ENCODE measurements around the gene TSPEAR.
"Not testable (repeated sequence)": the region's sequence is repeated elsewhere in the genome, so short reads cannot be mapped to it uniquely, and the experiment has no call there.

The TSPEAR gene

DNA sequence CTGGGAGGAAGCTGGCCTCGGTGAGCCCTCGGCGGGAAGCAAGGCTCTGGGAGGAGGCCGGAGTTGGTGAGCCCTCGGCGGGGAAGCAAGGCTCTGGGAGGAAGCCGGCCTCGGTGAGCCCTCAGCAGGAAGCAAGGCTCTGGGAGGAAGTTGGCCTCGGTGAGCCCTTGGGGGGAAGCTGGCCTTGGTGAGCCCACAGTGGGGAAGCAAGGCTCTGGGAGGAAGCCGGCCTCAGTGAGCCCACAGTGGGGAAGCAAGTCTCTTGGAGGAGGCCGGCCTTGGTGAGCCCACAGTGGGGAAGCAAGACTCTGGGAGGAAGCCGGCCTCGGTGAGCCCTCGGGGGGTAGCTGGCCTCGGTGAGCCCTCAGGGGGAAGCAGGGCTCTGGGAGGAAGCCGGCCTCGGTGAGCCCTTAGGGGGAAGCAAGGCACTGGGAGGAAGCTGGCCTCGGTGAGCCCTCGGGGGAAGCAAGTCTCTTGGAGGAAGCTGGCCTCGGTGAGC, 207.4 kb downstream of the TSPEAR start:
- H3K4me3 ChIP-seq (ENCODE audit: low read length): no peak overlapping the region
- DNase-seq (ENCODE audit: low read depth): no peak
- TF ChIP-seq, protein P1, sequence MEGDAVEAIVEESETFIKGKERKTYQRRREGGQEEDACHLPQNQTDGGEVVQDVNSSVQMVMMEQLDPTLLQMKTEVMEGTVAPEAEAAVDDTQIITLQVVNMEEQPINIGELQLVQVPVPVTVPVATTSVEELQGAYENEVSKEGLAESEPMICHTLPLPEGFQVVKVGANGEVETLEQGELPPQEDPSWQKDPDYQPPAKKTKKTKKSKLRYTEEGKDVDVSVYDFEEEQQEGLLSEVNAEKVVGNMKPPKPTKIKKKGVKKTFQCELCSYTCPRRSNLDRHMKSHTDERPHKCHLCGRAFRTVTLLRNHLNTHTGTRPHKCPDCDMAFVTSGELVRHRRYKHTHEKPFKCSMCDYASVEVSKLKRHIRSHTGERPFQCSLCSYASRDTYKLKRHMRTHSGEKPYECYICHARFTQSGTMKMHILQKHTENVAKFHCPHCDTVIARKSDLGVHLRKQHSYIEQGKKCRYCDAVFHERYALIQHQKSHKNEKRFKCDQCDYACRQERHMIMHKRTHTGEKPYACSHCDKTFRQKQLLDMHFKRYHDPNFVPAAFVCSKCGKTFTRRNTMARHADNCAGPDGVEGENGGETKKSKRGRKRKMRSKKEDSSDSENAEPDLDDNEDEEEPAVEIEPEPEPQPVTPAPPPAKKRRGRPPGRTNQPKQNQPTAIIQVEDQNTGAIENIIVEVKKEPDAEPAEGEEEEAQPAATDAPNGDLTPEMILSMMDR (IDR thresholded peaks at IDR 0.05; ENCODE audit: insufficient read depth, low read depth, low read length, missing control alignments): no peak

- H3K4me3 ChIP-seq (ENCODE audit: low read length); DNase-seq (ENCODE audit: low read depth): not testable (repeated sequence)
These were observed 208.1 kb downstream of the TSPEAR start for GRCh38 chr21:44503006-44503889.

DNA sequence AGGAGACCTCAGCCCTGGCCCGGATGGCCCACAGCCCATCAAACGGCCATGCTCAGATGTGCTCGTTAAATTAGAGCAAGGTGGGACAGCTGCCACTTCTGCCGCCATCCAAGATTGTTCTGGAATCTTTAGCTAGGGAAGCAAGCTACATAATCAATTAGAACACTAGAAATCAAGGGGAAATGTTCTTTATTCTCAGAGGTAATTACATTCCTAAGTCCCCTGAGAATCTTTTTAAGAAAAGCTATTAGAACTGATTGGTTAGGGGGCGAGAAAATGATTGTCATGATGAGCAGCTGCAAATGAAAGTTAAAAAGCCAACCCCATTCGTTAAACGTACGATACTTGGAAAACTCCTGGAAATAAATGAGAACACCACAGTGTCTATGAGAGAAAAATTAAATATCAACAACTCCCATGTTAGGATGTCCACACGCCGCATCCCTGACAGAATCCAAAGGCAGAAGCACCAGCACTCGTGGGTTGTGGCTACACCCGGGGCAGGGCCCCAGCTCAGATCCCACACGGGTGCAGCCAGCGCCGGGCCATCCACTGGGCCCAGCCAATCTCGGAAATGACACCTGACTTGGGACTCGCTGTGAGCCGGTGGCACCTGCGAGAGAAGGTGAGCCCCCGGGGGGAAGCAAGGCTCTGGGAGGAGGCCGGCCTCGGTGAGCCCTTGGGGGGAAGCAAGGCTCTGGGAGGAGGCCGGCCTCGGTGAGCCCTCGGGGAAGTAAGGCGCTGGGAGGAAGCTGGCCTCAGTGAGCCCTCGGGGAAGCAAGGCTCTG, 209.0 kb downstream of the TSPEAR start:
- TF ChIP-seq, protein P1 (IDR thresholded peaks at IDR 0.05; ENCODE audit: insufficient read depth, low read depth, low read length, missing control alignments): no peak
- H3K4me3 ChIP-seq (ENCODE audit: low read length): no peak overlapping the region
- no peak for DNase-seq (ENCODE audit: low read depth)

DNA sequence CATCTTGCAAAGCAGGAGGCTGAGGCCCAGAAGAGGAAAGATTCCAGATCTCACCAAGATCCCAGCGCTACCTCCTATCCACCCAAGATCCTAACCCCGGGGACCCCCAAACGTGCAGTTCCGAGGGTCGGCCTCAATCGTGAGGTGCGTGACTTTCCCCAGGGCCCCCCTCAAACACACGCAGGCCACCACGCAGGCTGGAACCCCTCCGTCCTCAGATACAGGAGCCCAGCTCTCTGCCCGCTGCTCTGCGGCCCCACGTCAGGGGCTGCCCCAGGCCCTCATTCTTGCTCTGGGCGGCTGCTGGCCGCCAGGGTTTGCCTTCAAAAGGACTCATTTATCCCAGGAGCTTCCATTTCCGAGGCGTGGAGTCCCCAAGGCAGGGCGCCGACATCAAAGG, 211.3 kb downstream of the TSPEAR start:
- DNase-seq (ENCODE audit: low read depth): no peak
- TF ChIP-seq, protein P1 (IDR thresholded peaks at IDR 0.05; ENCODE audit: insufficient read depth, low read depth, low read length, missing control alignments): no peak
- H3K4me3 ChIP-seq (ENCODE audit: low read length): no peak overlapping the region

DNA sequence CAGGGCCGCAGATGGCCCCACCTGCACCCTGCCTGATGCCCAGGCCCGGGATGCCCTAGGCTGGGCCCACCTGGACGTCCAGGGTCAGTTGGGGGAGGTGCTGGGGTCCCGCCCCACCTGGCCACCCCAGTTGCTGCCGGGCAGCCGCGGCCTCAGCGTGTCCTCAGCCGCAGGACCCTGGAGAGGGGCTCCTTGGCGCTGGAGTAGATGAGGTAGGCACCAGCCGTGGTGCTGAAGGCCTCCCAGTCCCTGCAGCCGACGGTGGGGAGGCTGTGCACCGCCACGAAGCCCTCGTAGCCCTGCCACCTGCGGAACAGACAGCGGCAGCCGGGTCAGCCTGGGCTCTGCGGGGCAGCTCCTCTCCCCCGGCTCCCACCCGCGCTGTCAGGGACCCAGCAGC, 211.7 kb downstream of the TSPEAR start:
- TF ChIP-seq, protein P1 (IDR thresholded peaks at IDR 0.05; ENCODE audit: insufficient read depth, low read depth, low read length, missing control alignments): no peak
- DNase-seq (ENCODE audit: low read depth): no peak
- H3K4me3 ChIP-seq (ENCODE audit: low read length): no peak overlapping the region

GRCh38 chr21:44499211-44499560, 212.2 kb downstream of the TSPEAR start:
- no peak for DNase-seq (ENCODE audit: low read depth)
- TF ChIP-seq, protein P1 (IDR thresholded peaks at IDR 0.05; ENCODE audit: insufficient read depth, low read depth, low read length, missing control alignments): no peak
- no peak overlapping the region for H3K4me3 ChIP-seq (ENCODE audit: low read length)
